ENCODE results near the gene RASA3. TPM values are rescaled to one million over a fixed set of nuclear protein-coding genes. Genes with fewer than 3 reads are reported as not detected.
A peak's percentile ranks its signal among the peaks of the same experiment; 100 is the strongest.

RASA3 gene
- total RNA-seq, 4 donors from 2014 or later, result 28.1 to 73.4 (median 56.8) TPM

DNA sequence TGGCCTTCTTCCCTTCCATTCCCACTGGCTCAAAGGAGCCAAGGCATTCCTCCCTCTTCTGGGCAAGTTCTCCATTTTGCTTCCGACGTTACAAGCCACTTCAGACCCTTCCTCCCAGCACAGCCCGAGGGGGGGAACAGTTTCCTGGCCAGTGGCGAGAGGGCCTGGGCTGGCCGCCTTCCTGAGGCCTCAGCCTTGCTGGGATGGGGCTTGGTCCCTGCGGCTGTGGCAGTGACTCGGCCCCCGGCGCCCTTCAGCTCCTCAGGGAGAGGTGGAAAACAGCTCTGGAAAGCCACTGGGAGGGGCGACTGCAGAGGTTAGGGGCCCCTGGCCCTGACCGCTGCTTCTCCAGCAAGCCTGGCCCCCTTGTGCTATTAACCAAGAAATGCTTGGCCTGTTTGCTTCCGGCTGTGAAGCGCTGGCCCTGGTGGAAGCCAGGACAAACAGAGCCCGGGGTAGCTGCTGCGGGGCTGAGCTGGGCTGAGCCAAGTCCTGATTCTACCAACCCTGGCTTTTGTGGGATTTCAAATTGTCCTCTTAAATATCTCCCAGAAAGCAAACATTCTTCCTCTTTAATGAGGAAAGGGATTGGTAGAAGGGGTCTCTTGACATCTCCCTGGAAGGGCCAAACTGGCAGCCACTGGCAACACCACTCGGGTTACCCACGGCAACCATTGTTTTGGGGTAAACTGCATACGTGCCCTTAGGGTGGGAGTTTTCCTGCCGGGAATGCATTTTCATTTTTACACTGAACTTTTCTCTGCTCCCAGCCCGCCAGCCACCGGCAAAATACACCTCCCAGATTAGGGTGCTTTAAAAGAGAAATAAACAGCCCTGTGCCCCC lies 197.2 kb downstream of the RASA3 start:
- TF ChIP-seq, protein P1, sequence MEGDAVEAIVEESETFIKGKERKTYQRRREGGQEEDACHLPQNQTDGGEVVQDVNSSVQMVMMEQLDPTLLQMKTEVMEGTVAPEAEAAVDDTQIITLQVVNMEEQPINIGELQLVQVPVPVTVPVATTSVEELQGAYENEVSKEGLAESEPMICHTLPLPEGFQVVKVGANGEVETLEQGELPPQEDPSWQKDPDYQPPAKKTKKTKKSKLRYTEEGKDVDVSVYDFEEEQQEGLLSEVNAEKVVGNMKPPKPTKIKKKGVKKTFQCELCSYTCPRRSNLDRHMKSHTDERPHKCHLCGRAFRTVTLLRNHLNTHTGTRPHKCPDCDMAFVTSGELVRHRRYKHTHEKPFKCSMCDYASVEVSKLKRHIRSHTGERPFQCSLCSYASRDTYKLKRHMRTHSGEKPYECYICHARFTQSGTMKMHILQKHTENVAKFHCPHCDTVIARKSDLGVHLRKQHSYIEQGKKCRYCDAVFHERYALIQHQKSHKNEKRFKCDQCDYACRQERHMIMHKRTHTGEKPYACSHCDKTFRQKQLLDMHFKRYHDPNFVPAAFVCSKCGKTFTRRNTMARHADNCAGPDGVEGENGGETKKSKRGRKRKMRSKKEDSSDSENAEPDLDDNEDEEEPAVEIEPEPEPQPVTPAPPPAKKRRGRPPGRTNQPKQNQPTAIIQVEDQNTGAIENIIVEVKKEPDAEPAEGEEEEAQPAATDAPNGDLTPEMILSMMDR (IDR thresholded peaks at IDR 0.05), result no peak
- no peak for DNase-seq (ENCODE audit: low spot score)
- no peak for ATAC-seq (ENCODE audit: low FRiP score)

DNA sequence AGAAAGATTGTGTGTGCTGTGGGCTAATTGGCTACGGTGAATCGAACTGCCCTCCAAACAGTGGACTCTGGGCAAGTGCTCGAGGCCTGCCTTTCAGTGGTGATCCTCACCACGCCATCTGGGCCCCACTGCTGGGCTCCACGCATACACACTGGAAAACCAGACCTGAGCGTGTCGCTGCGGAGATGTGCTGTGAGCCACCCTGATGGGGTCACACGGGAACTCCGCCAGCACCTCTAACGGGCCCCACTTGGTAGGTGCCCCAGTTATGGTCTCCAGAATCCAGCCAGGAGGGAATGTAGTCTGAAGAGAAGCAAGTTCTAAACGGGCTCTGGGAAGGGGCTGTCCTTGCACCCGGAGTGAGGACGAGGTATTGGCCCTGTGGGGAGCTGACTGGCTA lies 197.8 kb downstream of the RASA3 start:
- DNase-seq (ENCODE audit: low spot score), result no peak
- no peak for ATAC-seq (ENCODE audit: low FRiP score)
- TF ChIP-seq, protein P1 (IDR thresholded peaks at IDR 0.05), result no peak

DNA sequence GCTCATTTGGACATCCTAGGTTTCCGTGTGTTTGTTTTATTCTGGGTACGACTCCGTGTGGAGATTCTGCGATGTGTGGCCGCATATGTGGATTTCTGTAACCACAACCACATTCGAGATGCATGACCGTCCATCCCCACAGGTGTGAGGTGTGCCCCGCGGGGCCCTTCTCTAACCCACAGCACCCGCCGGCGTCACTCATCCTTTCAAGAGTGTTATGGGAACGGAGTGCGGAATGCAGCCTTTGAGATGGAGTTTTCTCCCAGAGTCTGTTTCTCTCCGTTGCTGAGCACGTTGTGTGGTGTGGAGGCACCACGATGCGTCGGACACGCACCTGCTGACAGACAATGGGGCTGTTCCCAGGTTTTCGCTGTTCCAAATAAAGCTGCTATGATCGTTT lies 198.5 kb downstream of the RASA3 start:
- DNase-seq (ENCODE audit: low spot score), result no peak
- TF ChIP-seq, protein P1 (IDR thresholded peaks at IDR 0.05), result no peak
- ATAC-seq (ENCODE audit: low FRiP score), result no peak

DNA sequence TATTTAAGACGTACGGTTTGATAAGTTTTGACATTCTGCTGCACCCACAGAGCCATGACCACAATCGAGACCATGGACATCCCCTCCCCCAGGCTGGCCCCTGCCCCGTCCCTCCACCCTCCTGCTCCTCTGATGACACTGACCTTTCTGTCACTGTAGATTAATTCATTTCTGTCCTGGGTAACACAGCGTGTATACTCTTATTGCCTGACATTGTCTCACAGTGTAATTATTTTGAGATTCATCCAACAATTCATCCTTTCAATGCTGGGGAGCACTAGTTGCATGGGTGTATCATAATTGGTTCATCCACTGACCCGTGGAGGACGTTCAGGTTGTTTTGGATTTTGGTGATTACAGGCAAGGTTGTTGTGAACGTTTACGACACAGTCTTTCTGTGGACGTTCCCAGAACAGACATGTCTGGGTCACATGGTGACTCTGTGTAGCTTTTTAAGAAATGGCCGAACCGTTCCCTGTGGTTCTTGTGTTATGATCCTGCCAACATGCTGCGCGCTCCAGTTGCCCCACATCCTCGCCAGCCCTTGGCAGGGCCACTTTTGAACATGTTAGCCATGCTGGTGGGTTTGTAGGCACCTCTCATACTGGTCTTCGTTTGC lies 200.5 kb downstream of the RASA3 start:
- TF ChIP-seq, protein P1 (IDR thresholded peaks at IDR 0.05), result no peak
- DNase-seq (ENCODE audit: low spot score), result no peak

DNA sequence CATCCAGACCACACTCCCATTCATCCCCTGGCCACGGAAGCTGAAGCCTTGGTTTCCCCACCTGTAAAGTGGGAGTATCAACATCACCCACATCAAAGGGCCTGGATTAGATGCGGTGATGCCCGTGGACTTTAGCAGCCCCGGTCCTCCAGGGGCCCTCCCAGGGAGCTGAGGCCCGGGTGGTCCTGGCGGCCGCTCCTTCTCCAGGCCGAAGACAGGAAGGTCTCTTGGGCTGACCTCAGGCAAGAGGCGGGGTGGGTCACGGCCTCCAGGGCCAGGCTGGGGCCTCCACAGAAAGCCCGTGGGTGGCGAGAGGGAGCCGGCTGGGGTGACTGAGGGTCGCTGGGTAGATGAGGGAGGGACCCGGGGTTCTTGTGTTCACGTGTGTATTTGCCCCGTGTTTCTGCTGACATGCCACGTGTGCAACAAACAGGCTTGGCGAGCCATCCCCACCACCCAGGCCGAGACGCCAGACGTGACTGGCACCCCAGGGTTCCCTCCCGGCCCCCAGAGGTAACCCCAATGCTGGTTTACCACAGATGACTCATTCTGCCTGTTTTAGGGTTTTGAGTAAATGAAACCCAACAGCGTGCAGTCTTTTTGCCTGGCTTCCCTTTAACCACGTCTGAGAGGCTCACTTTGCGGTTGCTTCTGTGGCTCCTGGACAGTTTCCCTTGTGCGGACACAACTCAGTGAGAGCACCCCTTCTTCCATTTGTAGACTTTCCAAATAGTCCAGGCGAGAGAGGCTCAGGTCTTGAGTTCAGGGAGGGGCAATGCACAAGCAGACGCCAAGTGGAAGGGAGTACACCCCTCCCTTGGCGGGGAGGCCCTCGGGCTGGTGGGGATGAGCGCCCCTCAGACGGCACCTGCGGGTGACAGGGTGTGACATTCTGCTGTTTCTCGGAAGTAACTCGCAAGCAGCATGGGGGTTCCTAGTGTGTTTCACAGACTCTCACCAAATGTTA lies 201.5 kb downstream of the RASA3 start:
- TF ChIP-seq, protein P1 (IDR thresholded peaks at IDR 0.05), result no peak
- DNase-seq (ENCODE audit: low spot score) (peak; percentile 14), ATAC-seq (ENCODE audit: low FRiP score) (no peak)

More for the DNA sequence above, 200.5 kb downstream of the RASA3 start:
- no peak for ATAC-seq (ENCODE audit: low FRiP score)

DNA sequence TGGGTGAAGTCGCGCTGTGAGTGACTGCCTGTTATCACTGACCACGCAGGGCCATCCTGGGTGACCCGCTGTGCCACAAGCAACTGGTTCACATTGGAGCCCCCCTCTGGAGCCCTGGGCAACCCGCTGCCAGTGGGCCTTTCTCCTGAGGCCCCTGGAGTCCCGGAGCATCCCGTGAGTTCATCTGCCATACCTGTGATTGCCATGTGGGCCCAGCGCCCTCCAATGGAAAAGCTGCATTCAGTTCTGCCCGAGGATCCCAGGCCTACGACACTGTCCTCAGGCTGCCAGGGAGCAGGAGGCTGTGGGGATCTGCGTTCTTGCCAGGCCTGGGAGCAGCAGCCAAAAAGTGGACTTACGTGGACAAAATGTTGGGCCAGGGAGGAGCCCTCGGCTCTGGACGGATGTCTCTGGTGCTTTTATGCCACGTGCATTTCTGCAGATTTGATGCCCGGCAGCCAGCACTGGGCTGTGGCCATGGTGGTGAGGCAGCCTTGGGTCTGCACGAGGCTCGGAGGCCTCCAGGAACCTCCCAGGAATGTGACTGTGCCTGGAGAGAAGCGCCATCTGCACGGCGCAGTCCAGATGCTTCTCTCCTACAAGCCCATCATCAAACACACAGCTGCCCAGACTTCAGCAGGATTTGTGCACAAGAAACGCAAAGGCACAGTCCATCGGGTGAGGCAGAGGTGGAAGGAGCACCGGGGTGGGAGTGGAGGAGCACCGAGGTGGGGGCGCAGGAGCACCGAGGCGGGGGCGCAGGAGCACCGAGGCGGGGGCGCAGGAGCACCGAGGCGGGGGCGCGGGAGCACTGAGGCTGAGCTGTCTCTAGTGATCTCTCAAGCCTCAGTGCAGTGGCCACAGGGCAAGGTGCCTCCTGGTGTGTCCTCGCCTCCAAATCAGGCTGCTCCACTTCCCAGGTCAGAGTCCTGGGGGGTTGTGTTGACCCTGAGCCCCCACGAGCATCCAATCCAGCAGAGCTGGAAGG lies 202.5 kb downstream of the RASA3 start:
- ATAC-seq (ENCODE audit: low FRiP score), result no peak
- TF ChIP-seq, protein P1 (IDR thresholded peaks at IDR 0.05), result no peak
- DNase-seq (ENCODE audit: low spot score), result peak; percentile 13
